Stomach (tissue), 9 donors: ENCODE results near the gene LINGO4. TPM values are rescaled to one million over a fixed set of nuclear protein-coding genes. Genes with fewer than 3 reads are reported as not detected.

Source experiments
- DNase-seq, 2 donors: peaks; one replicate each; pipeline versions ENCODE4 v3.0.0 to v3.0.0-alpha.2; 2013 to 2019
- H3K27ac ChIP-seq, 5 donors: fragments of 200-600 bp in 4 of 5; sonication (generic) in 4 of 5; one replicate each; pipeline ENCODE4 v1.5.1; 2013 to 2019; ENCODE audit warnings: mild to moderate bottlenecking in 1 of 5, moderate library complexity in 1 of 5
- H3K27me3 ChIP-seq, 3 donors: fragments of 200-600 bp; sonication (generic); one replicate each; pipeline ENCODE4 v1.5.1; 2017 to 2019; ENCODE audit warnings: mixed run types in 1 of 3
- H3K36me3 ChIP-seq, 4 donors: fragments of 200-600 bp; sonication (generic); 1 replicate in 3 of 4; 2 replicates in 1 of 4; pipeline ENCODE4 v1.5.1; 2016 to 2019
- H3K4me1 ChIP-seq, 4 donors: fragments of 200-600 bp; sonication (generic); one replicate each; pipeline ENCODE4 v1.5.1; 2016 to 2019
- H3K4me3 ChIP-seq, 4 donors: fragments of 200-600 bp; sonication (generic) in 3 of 4; one replicate each; pipeline ENCODE4 v1.5.1; 2016 to 2019; ENCODE audit warnings: mild to moderate bottlenecking in 1 of 4
- H3K9me3 ChIP-seq, 4 donors: fragments of 200-600 bp; sonication (generic); one replicate each; pipeline ENCODE4 v1.5.1; 2016 to 2019
- CTCF ChIP-seq, 7 experiments: fragments of 450-650 bp in 4 of 7; fragments of 200-600 bp in 3 of 7; sonication (generic) in 3 of 7; IDR thresholded peaks; one replicate each; pipeline ENCODE4 v1.5.1; 2016 to 2019; ENCODE audit warnings: antibody characterized with exemption in 7 of 7, control low read depth in 2 of 7, mild to moderate bottlenecking in 1 of 7
- EP300 ChIP-seq: sonication (generic); formaldehyde crosslinking; IDR thresholded peaks from one replicate; pipeline ENCODE4 v1.6.1; 2017; ENCODE audit warnings: antibody characterized with exemption
- POLR2A ChIP-seq, 4 donors: fragments of 450-650 bp; IDR thresholded peaks; one replicate each; pipeline ENCODE4 v1.6.1; 2016; ENCODE audit warnings: antibody characterized with exemption in 4 of 4, control low read depth in 2 of 4, mild to moderate bottlenecking in 1 of 4, moderate library complexity in 1 of 4
- POLR2AphosphoS5 ChIP-seq, 3 donors: sonication (generic); formaldehyde crosslinking; IDR thresholded peaks; one replicate each; pipeline ENCODE4 v1.6.1; 2016; ENCODE audit warnings: antibody characterized with exemption in 3 of 3
- WGBS, 5 donors: extraction: QIAGEN DNeasy Blood & Tissue Kit in 3 of 5; methylation state at CpG; one replicate each; pipeline versions ENCODE4 v1.1.5 to v1.1.7; 2013 to 2018; 5-methylcytosine and 5-hydroxymethylcytosine counted together
- intact Hi-C: fragments of 100-400 bp; cut with DNase I; formaldehyde crosslinking; loops from one replicate; pipeline ENCODE4 v1.15.1; 2023; ENCODE audit warnings: low total_unique reads
- polyA plus RNA-seq, 3 donors: library from polyadenylated mRNA; stranded (reverse); fragments of 200-250 nt; gene quantifications; one replicate each; pipeline ENCODE4 v1.2.3, GENCODE V29; 2013
- total RNA-seq, 5 donors: library from RNA; depleted of rRNA; stranded (reverse); fragments of >200 nt; gene quantifications; one replicate each; pipeline versions ENCODE4 v1.1.0 to v1.2.3, GENCODE V29; 2014 to 2016
- donor health status: healthy with polysubstance abuse.
- donor health status: Bipolar disorder and iron deficiency.
- donor health status: healthy.

Gene LINGO4
- total and polyA plus RNA-seq, 8 donors: 0.06 to 3.2 TPM; not detected in 6

- DNase-seq: peak in 1 of 2 donors; percentile 14
- TF ChIP-seq EP300: no peak
- TF ChIP-seq CTCF (IDR thresholded peaks at IDR 0.05): no peak
- no peak for TF ChIP-seq POLR2A (IDR thresholded peaks at IDR 0.05)
- TF ChIP-seq POLR2AphosphoS5 (IDR thresholded peaks at IDR 0.05): no peak
- Histone ChIP-seq H3K36me3 (peaks cover 0 to 41% (median 33%) of the 10 kb centered on the region in 4 donors), H3K4me3 (no peak overlapping the region), H3K4me1 (peaks cover 0 to 18% (median 11%) of the 10 kb centered on the region in 4 donors), H3K27me3 (no peaks in the 10 kb centered on the region), H3K9me3 (no peaks in the 10 kb centered on the region), H3K27ac (no peak overlapping the region)
- WGBS, 5 donors: 61 to 71% (median 68%) methylated on average over 6 to 7 of the region's 7 CpGs
- intact Hi-C loops: no loop called here
These were observed 12.1 kb upstream of the LINGO4 start for GRCh38 chr1:151817353-151817730.

GRCh38 chr1:151816548-151817352, 11.5 kb upstream of the LINGO4 start:
- intact Hi-C loops: no loop called here
- H3K36me3 ChIP-seq: peaks cover 0 to 41% (median 33%) of the 10 kb centered on the region in 4 donors
- DNase-seq: no peak
- no peaks in the 10 kb centered on the region for H3K9me3 ChIP-seq
- WGBS, 5 donors: 77 to 79% (median 77%) methylated on average over 26 of the region's 26 CpGs
- H3K4me3 ChIP-seq: no peak overlapping the region
- H3K4me1 ChIP-seq: peaks cover 0 to 18% (median 11%) of the 10 kb centered on the region in 4 donors
- no peak overlapping the region for H3K27ac ChIP-seq
- H3K27me3 ChIP-seq: no peaks in the 10 kb centered on the region
- no peak for TF ChIP-seq POLR2A (IDR thresholded peaks at IDR 0.05)
- no peak for TF ChIP-seq EP300
- no peak for TF ChIP-seq POLR2AphosphoS5 (IDR thresholded peaks at IDR 0.05)

- 69 to 78% (median 76%) methylated on average over 9 to 12 of the region's 12 CpGs for WGBS, 5 donors
- Histone ChIP-seq H3K4me1 (peaks cover 0 to 15% (median 5%) of the 10 kb centered on the region in 4 donors), H3K4me3 (no peak overlapping the region), H3K27me3 (no peaks in the 10 kb centered on the region), H3K9me3 (no peaks in the 10 kb centered on the region), H3K36me3 (peaks cover 0 to 46% (median 33%) of the 10 kb centered on the region in 4 donors), H3K27ac (no peak overlapping the region)
- TF ChIP-seq POLR2A (IDR thresholded peaks at IDR 0.05): no peak
- no peak for TF ChIP-seq CTCF (IDR thresholded peaks at IDR 0.05)
- no peak for TF ChIP-seq EP300
- no peak for TF ChIP-seq POLR2AphosphoS5 (IDR thresholded peaks at IDR 0.05)
- intact Hi-C loops: no loop called here
- DNase-seq: peak in 1 of 2 donors; percentile 26
These were observed 10.6 kb upstream of the LINGO4 start for GRCh38 chr1:151815716-151816327.

GRCh38 chr1:151814971-151815545, 9.8 kb upstream of the LINGO4 start:
- intact Hi-C loops: no loop called here
- no peaks in the 10 kb centered on the region for H3K27me3 ChIP-seq
- H3K4me1 ChIP-seq: peaks cover 0 to 13% (median 0%) of the 10 kb centered on the region in 4 donors
- peaks cover 0 to 52% (median 33%) of the 10 kb centered on the region in 4 donors for H3K36me3 ChIP-seq
- 83 to 93% (median 91%) methylated on average over 5 to 8 of the region's 8 CpGs for WGBS, 5 donors
- H3K27ac ChIP-seq: no peak overlapping the region
- H3K9me3 ChIP-seq: no peaks in the 10 kb centered on the region
- TF ChIP-seq POLR2AphosphoS5 (IDR thresholded peaks at IDR 0.05) (no peak), EP300 (no peak), CTCF (IDR thresholded peaks at IDR 0.05) (no peak), POLR2A (IDR thresholded peaks at IDR 0.05) (no peak)
- DNase-seq: no peak
- no peak overlapping the region for H3K4me3 ChIP-seq
